Measurements from ENCODE around the gene RBMY1B.
"Not testable (repeated sequence)": the region's sequence is repeated elsewhere in the genome, so short reads cannot be mapped to it uniquely, and the experiment has no call there.

GRCh38 chrY:21511038-21511437 is at the start of gene RBMY1B:
- TF ChIP-seq POLR2A, CTCF (IDR thresholded peaks at IDR 0.05): not testable (repeated sequence)

Data from testis (tissue), 2 donors.